Neural progenitor cell (in vitro differentiated cells): ENCODE data around the gene DNAJC5.

Experiments used
- CTCF ChIP-seq: fragments of 200-600 bp; sonication (generic); IDR thresholded peaks from 2 replicates; pipeline ENCODE4 v1.5.1; 2017; ENCODE audit warnings: antibody characterized with exemption, mild to moderate bottlenecking
- EZH2 ChIP-seq: fragments of 200-600 bp; sonication (generic); IDR thresholded peaks from 2 replicates; pipeline ENCODE4 v1.6.1; 2017; ENCODE audit warnings: antibody characterized with exemption, mild to moderate bottlenecking, moderate library complexity
- EZH2phosphoT487 ChIP-seq: fragments of 200-600 bp; sonication (generic); IDR thresholded peaks from 2 replicates; pipeline ENCODE4 v1.6.1; 2017; ENCODE audit warnings: antibody characterized with exemption

GRCh38 chr20:63937596-63937995 lies 42.7 kb downstream of the DNAJC5 start:
- TF ChIP-seq CTCF (no peak), EZH2 (no peak), EZH2phosphoT487 (no peak)
